NCI-H2171 treated with DMSO at 0.1 percent for 48 hours (cell line): ENCODE measurements around the gene ALDH6A1.
"Not testable (repeated sequence)": the region's sequence is repeated elsewhere in the genome, so short reads cannot be mapped to it uniquely, and the experiment has no call there.

ENCODE experiments used
- DNase-seq: peaks from one replicate; lab custom pipeline; 2025; lab: John Stamatoyannopoulos, UW

ALDH6A1 gene

DNA sequence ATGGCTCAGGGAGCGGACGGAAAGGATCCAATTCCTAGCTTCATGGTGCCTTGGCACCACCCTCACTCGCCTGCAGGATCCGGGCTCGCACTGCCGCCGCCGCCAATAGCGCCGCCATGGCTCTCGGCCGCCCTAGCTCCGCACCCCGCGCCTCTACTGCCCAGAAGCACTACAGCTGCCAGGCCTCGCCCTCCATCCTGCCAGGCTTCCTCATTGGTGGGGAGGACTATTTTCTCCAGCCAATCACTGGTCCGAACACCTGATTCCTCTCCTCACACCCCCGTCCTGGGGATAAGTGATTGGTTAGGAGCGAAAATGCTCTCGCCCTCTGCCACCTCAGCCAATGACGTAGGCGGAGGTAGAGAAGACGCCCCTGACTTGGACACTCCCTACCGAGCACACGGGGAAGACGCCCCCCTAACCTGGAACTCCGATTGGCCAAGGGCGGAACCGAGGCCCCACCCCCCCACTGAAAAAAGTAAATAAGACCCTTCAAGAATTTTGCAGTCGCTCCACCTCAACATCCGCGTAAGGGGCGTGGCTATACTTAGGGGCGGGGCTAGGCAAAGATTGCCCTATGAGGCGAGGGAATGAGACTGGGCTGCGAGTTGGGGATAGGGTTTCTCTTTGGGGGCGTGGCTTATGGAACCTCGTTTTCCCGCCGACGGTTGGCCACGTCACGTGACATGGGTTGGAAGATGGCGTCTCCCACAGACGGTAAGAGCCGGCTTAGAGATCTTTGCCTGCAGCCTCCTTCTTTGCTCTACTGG is at the start of gene ALDH6A1, which contains the start of gene LIN52:
TSS of gene ALDH6A1 (minus strand) at position 177 of the 770 bp plus-strand sequence. CDS start at position 118, 59 bp downstream.
TSS of gene LIN52 (plus strand) at position 680 of the 770 bp plus-strand sequence. CDS start at position 699, 19 bp downstream.
- peak; percentile 100 for DNase-seq

DNA sequence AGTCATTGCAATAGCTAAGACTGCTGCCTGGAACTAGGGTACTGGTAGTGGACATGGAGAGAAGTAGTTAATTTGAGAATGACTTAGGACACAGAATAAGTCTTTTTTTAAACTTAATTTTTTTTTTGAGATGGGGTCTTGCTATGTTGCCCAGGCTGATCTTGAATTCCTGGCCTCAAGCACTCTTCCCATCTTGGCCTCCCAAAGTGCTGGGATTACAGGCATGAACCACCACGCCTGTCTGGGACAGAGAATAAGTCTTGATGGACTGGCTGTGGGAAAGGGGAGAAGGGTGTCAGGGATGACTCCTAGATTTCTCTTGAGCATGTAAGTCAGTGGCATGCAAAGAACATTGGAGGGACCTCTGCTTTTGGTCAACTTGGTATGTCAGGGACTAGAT is 43.4 kb upstream of the ALDH6A1 start:
- no peak for DNase-seq

DNA sequence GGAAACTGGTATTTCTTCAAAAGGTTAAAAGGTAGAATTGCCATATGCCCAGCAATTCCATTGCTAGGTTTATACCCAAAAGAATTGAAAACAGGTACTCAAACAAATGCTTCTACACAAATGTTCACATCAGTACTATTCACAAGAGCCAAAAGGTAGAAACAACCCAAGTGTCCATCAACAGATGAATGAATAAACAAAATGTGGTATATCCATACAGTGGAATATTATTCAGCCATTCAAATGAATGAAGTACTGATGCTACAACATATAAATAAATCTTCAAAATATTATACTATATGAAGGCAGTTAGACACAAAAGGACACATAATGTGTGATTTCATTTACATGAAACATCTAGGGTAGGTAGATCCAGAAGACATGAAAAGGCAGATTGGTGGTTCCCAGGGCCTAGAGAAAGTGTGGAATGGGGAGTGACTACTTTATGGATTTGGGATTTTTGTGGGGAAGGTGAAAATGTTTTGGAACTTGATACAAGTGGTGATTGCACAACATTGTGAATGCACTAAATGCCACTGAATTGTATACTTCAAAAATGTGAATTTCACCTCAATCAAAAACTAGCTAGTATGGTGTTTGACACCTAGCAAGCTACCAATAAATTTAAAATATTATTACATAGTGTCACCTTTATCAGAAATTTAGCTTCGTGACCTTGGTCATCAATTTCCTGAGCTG is 42.2 kb upstream of the ALDH6A1 start:
- no peak for DNase-seq

DNA sequence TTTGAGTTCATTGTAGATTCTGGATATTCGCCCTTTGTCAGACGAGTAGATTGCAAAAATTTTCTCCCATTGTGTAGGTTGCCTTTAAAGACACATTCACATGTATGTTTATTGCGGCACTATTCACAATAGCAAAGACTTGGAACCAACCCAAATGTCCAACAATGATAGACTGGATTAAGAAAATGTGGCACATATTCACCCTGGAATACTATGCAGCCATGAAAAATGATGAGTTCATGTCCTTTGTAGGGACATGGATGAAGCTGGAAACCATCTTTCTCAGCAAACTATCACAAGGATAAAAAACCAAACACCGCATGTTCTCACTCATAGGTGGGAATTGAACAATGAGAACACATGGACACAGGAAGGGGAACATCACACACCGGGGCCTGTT is 41.2 kb upstream of the ALDH6A1 start:
- not testable (repeated sequence) for DNase-seq

- DNase-seq: peak; percentile 71
Observed at GRCh38 chr14:74111395-74112216, 27.4 kb upstream of the ALDH6A1 start.

GRCh38 chr14:74109369-74109768 is 25.1 kb upstream of the ALDH6A1 start:
- DNase-seq: no peak

- no peak for DNase-seq
Observed at GRCh38 chr14:74105381-74105780, 21.1 kb upstream of the ALDH6A1 start.

DNA sequence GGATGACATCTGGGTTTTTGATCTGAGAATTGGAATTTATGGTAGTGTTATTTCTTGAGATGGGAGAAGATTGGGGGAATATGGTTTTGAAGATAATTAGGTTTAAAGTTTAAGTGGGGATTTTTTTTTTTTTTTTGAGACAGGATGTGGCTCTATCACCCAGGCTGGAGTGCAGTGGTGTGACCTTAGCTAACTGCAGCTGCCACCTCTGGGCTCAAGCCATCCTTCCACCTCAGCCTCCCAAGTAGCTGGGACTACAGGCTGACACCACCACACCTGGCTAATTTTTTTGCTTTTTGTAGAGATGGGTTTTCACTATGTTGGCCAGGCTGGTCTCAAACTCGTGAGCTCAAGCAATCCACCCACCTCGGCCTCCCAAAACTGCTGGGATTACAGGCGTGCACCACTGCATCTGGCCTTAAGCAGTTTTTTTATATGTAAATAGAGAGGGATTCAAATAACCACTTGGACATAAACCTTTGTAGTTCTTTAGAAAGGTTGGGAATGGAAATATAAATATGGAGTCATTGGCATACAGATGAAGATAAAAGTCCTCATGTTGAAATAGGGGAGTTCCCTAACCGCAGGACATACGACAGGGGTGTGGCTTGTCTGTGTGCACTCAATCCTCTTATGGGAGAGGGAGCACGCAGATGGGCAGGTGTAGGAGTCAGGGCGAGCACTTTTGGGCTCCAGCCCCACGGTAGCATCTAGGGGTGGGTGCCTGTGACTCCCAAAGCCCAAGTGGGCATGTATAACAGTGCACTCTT is 5.2 kb upstream of the ALDH6A1 start:
- no peak for DNase-seq

GRCh38 chr14:74085828-74086227 is 1.6 kb upstream of the ALDH6A1 start:
- no peak for DNase-seq

- DNase-seq: no peak
Observed at GRCh38 chr14:74085047-74085637, 889 bp upstream of the ALDH6A1 start.

- DNase-seq: no peak
Observed at GRCh38 chr14:74083784-74084276, 423 bp downstream of the ALDH6A1 start.

- DNase-seq: no peak
Observed at GRCh38 chr14:74083161-74083560, 1.1 kb downstream of the ALDH6A1 start.

DNA sequence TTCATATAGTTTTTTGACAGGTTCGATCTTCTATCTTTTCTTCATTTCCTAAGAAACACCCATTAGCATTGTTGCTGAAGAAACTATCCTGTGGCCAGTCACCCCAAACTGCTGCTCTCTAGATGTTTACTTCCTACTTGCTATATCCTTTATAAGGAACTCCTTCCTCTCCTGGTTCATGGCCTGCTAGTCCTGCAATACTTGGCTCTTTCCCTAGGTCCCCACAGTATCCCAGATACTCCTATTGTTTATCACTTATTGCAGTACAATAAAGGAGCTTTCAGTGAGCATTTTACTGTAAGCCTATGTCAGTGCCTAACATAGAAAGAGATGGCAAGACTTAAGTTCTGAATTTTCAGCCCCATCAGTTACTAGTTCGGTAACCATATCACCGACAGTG is 2.8 kb downstream of the ALDH6A1 start:
- DNase-seq: no peak

- DNase-seq: no peak
Observed at GRCh38 chr14:74080820-74081460, 3.3 kb downstream of the ALDH6A1 start.

GRCh38 chr14:74077401-74077800 is 6.9 kb downstream of the ALDH6A1 start:
- DNase-seq: no peak

DNA sequence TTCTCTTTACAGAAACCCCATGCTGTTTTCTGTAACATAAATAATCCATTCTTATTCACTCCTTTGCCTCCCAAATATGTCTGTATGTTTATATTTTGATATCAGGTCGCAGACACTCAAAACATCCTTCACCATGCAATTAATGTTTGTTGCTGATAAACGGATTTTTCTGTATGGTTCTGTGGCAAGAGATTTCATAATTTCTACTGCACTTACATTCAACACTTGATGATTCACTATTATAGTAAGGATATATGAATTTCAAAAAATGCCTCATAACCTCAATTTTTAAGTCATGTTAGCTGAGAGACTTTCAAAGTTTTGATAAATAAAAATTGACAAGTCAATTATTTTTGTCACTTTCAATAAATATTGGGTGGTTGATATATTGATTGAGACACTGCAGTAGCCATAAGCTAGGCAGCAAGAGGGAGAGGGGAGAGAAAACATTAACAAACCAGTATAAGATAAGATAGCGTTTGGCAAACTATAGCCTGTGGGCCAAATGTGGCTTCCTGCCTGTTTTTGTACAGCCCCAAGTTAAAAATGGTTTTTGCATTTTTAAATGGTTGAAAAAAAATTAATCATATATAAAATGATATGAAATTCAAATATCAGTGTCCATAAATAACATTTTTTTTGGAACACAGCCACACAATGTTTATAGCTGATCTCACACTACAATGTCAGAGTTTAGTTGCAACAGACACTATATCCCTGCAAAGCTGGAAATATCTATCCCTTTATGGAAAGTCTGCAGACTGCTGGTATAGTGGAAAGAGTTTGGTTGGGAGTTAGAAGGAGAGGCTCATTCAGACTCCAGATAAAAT is 18.3 kb downstream of the ALDH6A1 start:
- DNase-seq: no peak

DNA sequence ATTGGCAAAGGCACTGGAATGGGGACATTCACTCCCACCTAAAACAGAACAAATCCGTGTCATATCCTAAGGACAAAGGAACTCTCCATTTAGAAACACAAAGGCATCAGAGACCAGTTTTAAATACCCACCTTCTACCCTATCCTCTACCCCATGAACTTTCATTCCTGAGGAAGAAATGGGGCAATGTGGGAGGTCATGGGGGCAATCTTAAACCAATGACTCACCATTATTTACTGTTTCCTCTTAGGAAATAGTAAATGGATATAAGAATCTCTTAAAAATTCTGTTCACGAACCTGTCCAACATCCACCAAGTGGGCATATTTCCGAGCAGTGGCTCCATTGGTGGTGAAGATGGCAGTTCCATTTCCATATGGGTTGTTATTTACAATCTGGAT is 19.4 kb downstream of the ALDH6A1 start:
- DNase-seq: no peak

- DNase-seq: no peak
Observed at GRCh38 chr14:74064426-74064825, 19.8 kb downstream of the ALDH6A1 start.

DNA sequence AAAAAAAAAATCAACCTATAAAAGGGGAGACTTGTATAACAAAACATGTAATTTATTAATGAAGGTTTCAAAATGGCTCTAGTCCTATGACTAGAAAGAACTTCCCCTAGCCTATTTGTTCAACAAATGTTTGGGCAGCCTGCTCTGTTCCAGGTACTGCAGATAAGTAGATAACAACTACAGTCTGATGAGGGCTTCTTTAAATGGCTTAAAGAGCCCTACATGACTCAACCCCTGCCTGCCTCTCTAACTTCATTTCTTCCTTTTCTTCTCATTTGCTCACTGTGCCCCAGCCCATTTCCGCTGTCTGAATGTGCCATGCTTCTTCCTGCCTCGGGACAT is 21.5 kb downstream of the ALDH6A1 start:
- DNase-seq: no peak
